NT2/D1 (cell line): Measurements from ENCODE around the gene OOSP4A.

Experiments used
- SUZ12 ChIP-seq: IDR thresholded peaks from 2 replicates; pipeline ENCODE4 v1.6.1; 2011; ENCODE audit not compliant: insufficient read length, insufficient read depth; ENCODE audit errors: extremely low read depth
- YY1 ChIP-seq: IDR thresholded peaks from 2 replicates; pipeline ENCODE4 v1.6.1; 2011; ENCODE audit not compliant: insufficient read length, insufficient read depth
- ZNF274 ChIP-seq: IDR thresholded peaks from 2 replicates; pipeline ENCODE4 v1.6.1; 2011; ENCODE audit warnings: mild to moderate bottlenecking, low read depth, low read length

- TF ChIP-seq YY1, result no peak
- no peak for TF ChIP-seq ZNF274
- no peak for TF ChIP-seq SUZ12
These were observed 54.2 kb downstream of the OOSP4A start for GRCh38 chr11:60018058-60018457.
